Stimulated activated effector memory CD8-positive, alpha-beta T cell treated with anti-CD3 and anti-CD28 coated beads, Interleukin-12 subunit alpha, Interleukin-12 subunit beta, amount 100 ng/mL, for 72 hours (primary cell): ENCODE measurements around the gene MAF.
A peak's percentile ranks its signal among the peaks of the same experiment; 100 is the strongest.

Experiments used
- ATAC-seq: fragments of 150-1000 bp; cut with Tn5 transposase; 2 replicates; pipeline ENCODE4 v1.10.0; 2021
- DNase-seq, 2 donors: peaks; one replicate each; pipeline ENCODE4 v3.0.0; 2021 to 2022; ENCODE audit warnings: low spot score in 2 of 2
- H3K27ac Mint-ChIP-seq: one replicate; pipeline ENCODE4 v1.8.0; 2022; ENCODE audit warnings: mild to moderate bottlenecking, mixed read lengths
- H3K36me3 Mint-ChIP-seq: one replicate; pipeline ENCODE4 v1.8.0; 2022; ENCODE audit warnings: mild to moderate bottlenecking, mixed read lengths
- H3K4me1 Mint-ChIP-seq: one replicate; pipeline ENCODE4 v1.8.0; 2022; ENCODE audit warnings: mixed read lengths
- H3K4me3 Mint-ChIP-seq: one replicate; pipeline ENCODE4 v1.8.0; 2022; ENCODE audit warnings: mild to moderate bottlenecking, mixed read lengths
- H3K9me3 Mint-ChIP-seq: one replicate; pipeline ENCODE4 v1.8.0; 2022; ENCODE audit warnings: mixed read lengths

The MAF gene

DNA sequence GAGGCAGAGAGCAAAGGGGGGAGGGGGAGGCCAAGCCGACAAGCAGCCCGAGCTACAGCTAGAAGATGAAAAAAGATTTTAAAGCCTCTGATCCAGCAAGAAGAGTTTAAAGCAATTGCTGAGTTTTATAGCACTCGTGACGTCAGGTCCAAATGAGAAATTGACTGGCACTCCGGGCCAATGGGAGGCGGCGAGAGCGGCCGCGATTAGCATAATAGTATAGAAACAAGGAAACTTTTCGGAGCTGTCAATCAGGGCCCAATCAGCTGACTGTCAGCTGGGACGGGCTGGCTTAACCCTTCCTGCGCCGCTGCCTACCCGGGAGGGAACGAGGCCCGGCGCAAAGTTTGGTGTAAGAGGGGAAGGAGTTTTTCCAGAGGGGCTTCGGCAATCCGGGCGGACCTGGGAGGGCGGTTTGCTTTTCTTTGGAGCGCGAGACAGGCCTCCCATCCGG, at the start of gene MAF:
Gene MAF (minus strand): TSS at position 100 of the 454 bp plus-strand sequence. CDS start 835 bp downstream, outside the sequence.
- H3K36me3 Mint-ChIP-seq: peaks cover 68% of the 10 kb centered on the region
- DNase-seq (peak; percentile 72 to 92), ATAC-seq (peak; percentile 84)
- H3K4me3 Mint-ChIP-seq: peak within 1 kb of the TSS; percentile 84
- H3K27ac Mint-ChIP-seq: peak within 1 kb of the TSS; percentile 97
- H3K4me1 Mint-ChIP-seq: peaks cover 33% of the 10 kb centered on the region
- no peaks in the 10 kb centered on the region for H3K9me3 Mint-ChIP-seq

GRCh38 chr16:79648826-79649225, 48.3 kb upstream of the MAF start:
- ATAC-seq (no peak), DNase-seq (no peak)
- no peak overlapping the region for H3K4me3 Mint-ChIP-seq
- no peak overlapping the region for H3K27ac Mint-ChIP-seq
- no peaks in the 10 kb centered on the region for H3K36me3 Mint-ChIP-seq
- H3K4me1 Mint-ChIP-seq: no peaks in the 10 kb centered on the region
- H3K9me3 Mint-ChIP-seq: no peaks in the 10 kb centered on the region

DNA sequence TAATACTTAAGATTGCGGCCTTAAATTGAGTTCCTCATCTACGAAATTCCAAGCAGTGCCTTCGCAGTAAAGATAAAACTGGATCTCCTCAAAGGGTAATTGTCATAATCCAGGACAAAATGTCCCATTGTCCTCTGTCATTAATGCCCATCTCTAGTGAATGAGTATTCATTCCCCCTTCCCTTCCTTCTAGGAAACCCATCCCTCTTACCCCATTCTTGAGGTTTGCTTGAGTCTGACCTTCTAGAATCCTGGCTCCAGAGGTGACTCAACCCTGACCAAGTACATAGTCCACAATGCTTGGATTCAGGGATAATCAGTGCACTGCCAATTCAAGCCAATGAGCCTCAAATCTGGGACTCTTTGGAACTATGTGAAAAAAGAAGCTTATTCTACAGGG, 47.0 kb upstream of the MAF start:
- Mint-ChIP-seq H3K36me3 (no peaks in the 10 kb centered on the region), H3K4me1 (peaks cover 4% of the 10 kb centered on the region), H3K4me3 (no peak overlapping the region), H3K9me3 (no peaks in the 10 kb centered on the region), H3K27ac (no peak overlapping the region)
- ATAC-seq: no peak
- no peak for DNase-seq

- Mint-ChIP-seq H3K4me3 (no peak overlapping the region), H3K27ac (no peak overlapping the region), H3K4me1 (peaks cover 17% of the 10 kb centered on the region), H3K36me3 (no peaks in the 10 kb centered on the region), H3K9me3 (no peaks in the 10 kb centered on the region)
- ATAC-seq: no peak
- DNase-seq: no peak
Observed at GRCh38 chr16:79645701-79646100, 45.2 kb upstream of the MAF start.

- H3K9me3 Mint-ChIP-seq: no peaks in the 10 kb centered on the region
- ATAC-seq: no peak
- no peak for DNase-seq
- H3K4me3 Mint-ChIP-seq: no peak overlapping the region
- H3K27ac Mint-ChIP-seq: no peak overlapping the region
- H3K4me1 Mint-ChIP-seq: peaks cover 21% of the 10 kb centered on the region
- no peaks in the 10 kb centered on the region for H3K36me3 Mint-ChIP-seq
Observed at GRCh38 chr16:79644971-79645667, 44.6 kb upstream of the MAF start.

DNA sequence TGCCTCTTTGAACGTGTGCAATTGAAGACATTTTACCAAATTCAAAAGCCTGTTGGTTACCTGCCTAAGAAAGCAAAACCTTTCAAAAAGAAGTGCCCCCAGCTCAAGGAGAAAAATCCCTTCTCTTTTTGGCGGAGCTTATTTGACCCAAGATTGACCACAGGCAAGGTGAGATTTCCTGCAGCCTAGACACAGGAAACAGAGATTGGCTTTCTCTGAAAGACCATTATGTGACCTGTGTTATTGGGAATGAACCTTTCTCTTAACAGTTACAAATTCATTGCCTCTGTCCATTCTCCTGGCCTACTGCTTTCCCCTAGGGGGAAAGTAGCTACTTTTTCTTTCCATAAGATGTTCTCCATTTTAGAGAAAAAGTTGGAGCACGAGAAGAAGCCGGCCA, 42.1 kb upstream of the MAF start:
- Mint-ChIP-seq H3K27ac (no peak overlapping the region), H3K4me3 (no peak overlapping the region), H3K36me3 (no peaks in the 10 kb centered on the region), H3K4me1 (peaks cover 35% of the 10 kb centered on the region), H3K9me3 (no peaks in the 10 kb centered on the region)
- ATAC-seq: no peak
- no peak for DNase-seq

- ATAC-seq: no peak
- Mint-ChIP-seq H3K4me3 (no peak overlapping the region), H3K27ac (no peak overlapping the region), H3K36me3 (no peaks in the 10 kb centered on the region), H3K4me1 (peaks cover 35% of the 10 kb centered on the region), H3K9me3 (no peaks in the 10 kb centered on the region)
- DNase-seq: no peak
Observed at GRCh38 chr16:79640513-79641360, 40.2 kb upstream of the MAF start.

DNA sequence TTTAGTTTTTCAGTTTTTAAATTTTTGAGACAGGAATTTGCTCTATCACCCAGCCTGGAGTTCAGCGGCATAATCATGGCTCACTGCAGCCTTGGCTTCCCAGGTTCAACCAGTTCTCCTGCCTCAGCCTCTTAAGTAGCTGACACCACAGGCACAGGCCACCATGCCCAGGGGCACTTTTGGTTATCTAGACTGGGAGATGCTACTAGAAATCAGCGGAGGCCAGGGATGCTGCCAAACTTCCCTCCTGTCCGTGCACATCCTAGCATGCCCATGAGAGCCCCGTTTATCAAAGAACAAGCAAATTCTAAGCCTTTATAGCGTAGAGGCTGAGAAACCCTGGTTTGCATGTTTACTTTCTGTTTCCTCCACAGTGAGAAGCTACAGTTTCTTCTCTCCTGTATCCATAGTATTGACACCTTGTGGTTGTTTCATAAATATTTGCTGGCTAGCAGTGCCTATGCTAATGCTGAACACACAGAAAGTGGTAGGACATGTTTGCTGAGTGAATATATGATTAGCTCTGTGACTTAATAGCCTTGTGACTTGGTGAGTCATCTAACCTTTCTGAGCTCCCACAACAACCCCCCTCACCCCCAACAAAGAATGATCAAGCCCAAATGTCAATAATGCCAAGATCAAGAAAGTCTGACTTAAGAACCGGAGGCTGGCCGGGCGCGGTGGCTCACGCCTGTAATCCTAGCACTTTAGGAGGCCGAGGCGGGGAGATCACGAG, 39.2 kb upstream of the MAF start:
- DNase-seq (no peak), ATAC-seq (peak; percentile 75)
- peaks cover 35% of the 10 kb centered on the region for H3K4me1 Mint-ChIP-seq
- no peaks in the 10 kb centered on the region for H3K36me3 Mint-ChIP-seq
- H3K9me3 Mint-ChIP-seq: no peaks in the 10 kb centered on the region
- peak overlapping the region; percentile 6 for H3K4me3 Mint-ChIP-seq
- H3K27ac Mint-ChIP-seq: peak overlapping the region; percentile 44

- Mint-ChIP-seq H3K9me3 (no peaks in the 10 kb centered on the region), H3K36me3 (no peaks in the 10 kb centered on the region), H3K27ac (peak overlapping the region; percentile 1), H3K4me3 (peak overlapping the region; percentile 7), H3K4me1 (peaks cover 35% of the 10 kb centered on the region)
- DNase-seq: no peak
- ATAC-seq: peak; percentile 85
Observed at GRCh38 chr16:79638386-79638785, 37.8 kb upstream of the MAF start.

DNA sequence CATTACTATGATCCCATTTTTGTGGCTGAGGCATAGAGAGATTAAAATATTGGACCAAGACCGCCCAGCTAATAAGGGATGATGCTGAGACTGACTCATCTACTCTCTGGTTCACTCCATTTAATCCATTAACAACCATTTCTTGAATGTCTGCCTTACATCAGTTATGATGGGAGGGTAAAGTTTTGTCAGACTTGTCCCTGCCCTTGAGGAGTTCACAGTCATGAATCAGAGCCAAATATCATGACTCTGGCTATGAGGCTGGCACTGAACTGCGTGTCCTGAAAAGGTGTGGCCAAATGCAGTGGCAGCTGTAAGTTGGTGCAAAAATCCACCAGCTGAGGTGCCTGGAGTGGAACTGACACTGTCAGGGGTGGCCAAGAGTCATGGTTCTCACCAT, 35.0 kb upstream of the MAF start:
- ATAC-seq (no peak), DNase-seq (no peak)
- Mint-ChIP-seq H3K4me3 (no peak overlapping the region), H3K27ac (no peak overlapping the region), H3K4me1 (peaks cover 32% of the 10 kb centered on the region), H3K36me3 (no peaks in the 10 kb centered on the region), H3K9me3 (no peaks in the 10 kb centered on the region)

- no peaks in the 10 kb centered on the region for H3K9me3 Mint-ChIP-seq
- H3K36me3 Mint-ChIP-seq: no peaks in the 10 kb centered on the region
- ATAC-seq (no peak), DNase-seq (no peak)
- H3K4me3 Mint-ChIP-seq: no peak overlapping the region
- H3K27ac Mint-ChIP-seq: no peak overlapping the region
- H3K4me1 Mint-ChIP-seq: peaks cover 27% of the 10 kb centered on the region
Observed at GRCh38 chr16:79634298-79634697, 33.8 kb upstream of the MAF start.

DNA sequence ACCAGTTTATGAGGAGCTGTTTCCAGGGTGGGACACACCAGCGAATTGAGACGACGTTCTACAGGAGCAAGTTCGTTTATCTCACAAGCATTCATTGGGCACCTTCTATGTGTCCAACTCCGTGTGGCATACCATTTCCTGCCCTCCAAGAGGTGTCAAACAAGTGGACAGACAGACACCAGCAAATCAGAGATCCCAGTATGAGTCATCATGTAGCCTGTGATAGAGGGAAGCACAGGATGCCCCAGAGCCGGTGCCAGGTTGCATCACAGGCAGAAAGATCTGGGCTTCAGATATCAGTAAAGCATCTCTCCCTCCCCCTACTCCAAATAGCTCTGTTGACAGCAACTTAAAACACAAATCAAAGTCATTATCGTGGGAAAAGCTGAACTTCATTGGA, 31.8 kb upstream of the MAF start:
- H3K27ac Mint-ChIP-seq: peak overlapping the region; percentile 35
- no peaks in the 10 kb centered on the region for H3K9me3 Mint-ChIP-seq
- no peak overlapping the region for H3K4me3 Mint-ChIP-seq
- H3K4me1 Mint-ChIP-seq: peaks cover 37% of the 10 kb centered on the region
- peak in 1 of 2 donors; percentile 70 for DNase-seq
- H3K36me3 Mint-ChIP-seq: peaks cover 7% of the 10 kb centered on the region
- ATAC-seq: peak; percentile 54

DNA sequence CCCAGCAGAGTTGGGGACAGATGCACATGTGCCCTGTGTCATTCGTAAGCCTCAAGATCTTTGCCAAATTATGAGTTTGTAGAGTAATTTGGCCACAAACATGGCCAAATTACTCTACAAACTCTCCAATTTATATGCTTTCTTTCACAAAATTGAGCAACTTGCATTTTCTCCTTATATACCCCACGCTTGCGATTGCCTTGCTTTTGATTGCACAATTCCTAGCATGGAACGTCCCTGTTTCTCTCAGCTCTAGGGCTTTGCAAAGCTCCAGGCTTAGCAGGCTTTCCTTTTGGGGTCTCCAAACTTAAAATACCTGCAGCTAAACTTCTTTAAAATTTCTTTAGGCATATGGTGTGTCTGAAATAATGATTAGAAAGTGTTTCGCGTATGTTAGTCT, 28.5 kb upstream of the MAF start:
- no peak for ATAC-seq
- DNase-seq: no peak
- H3K4me3 Mint-ChIP-seq: peak overlapping the region; percentile 36
- H3K4me1 Mint-ChIP-seq: peaks cover 57% of the 10 kb centered on the region
- H3K27ac Mint-ChIP-seq: peak overlapping the region; percentile 92
- peaks cover 11% of the 10 kb centered on the region for H3K36me3 Mint-ChIP-seq
- H3K9me3 Mint-ChIP-seq: no peaks in the 10 kb centered on the region

DNA sequence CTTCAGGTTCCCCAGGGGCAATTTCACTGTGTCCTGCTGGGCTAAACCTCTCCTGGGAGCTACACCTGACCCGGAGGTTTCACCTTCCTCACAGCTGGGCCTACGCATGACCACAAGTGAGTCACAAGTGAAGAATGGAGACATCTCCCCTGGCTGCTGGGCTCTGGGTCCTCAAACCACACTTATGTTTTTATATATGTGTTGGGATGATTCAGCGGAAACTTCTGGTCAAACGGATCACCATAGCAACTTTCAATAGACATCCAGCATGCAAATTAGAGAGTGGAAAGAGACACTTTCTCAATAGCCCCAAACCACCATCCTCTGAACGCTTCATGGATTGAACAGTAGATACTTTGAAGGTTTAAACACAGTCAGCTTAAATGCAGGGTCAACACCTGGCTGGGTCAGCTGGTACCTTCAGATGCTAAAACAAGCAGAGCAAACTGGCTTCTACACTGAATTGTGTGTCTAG, 28.0 kb upstream of the MAF start:
- H3K36me3 Mint-ChIP-seq: peaks cover 11% of the 10 kb centered on the region

DNA sequence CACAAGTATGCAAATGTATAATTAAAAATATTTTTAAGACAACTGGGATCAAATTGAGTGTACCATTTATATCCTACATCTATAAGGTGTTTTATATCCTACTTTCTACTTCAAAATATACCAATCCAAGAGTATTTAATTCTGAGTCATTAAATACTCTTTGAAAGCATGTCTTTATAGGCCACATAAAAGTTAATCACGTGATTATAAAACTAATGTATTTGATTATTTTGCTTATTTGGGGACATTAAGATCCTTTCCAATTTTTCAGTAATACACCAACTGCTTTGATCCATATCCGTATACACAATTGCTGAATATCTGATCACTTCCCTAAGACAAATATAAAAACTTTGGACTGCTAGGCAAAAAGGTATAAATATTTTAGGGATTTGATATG, 26.6 kb upstream of the MAF start:
- H3K4me1 Mint-ChIP-seq: peaks cover 51% of the 10 kb centered on the region
- H3K36me3 Mint-ChIP-seq: peaks cover 11% of the 10 kb centered on the region
- DNase-seq: no peak
- no peak for ATAC-seq
- no peak overlapping the region for H3K4me3 Mint-ChIP-seq
- H3K9me3 Mint-ChIP-seq: no peaks in the 10 kb centered on the region
- H3K27ac Mint-ChIP-seq: no peak overlapping the region

More for the DNA sequence above, 28.0 kb upstream of the MAF start:
- peak overlapping the region; percentile 36 for H3K4me3 Mint-ChIP-seq
- peak; percentile 50 to 91 for DNase-seq
- peak overlapping the region; percentile 92 for H3K27ac Mint-ChIP-seq
- ATAC-seq: peak; percentile 96
- no peaks in the 10 kb centered on the region for H3K9me3 Mint-ChIP-seq
- peaks cover 57% of the 10 kb centered on the region for H3K4me1 Mint-ChIP-seq
